Heart right ventricle (tissue), 16 donors: Measurements from ENCODE around the gene CACNA2D4. TPM values are rescaled to one million over a fixed set of nuclear protein-coding genes. Genes with fewer than 3 reads are reported as not detected.
A peak's percentile ranks its signal among the peaks of the same experiment; 100 is the strongest.

Experiments
- ATAC-seq, 8 donors: fragments of 200-7000 bp; cut with Tn5 transposase; one replicate each; pipeline ENCODE4 v1.9.1; 2020; ENCODE audit warnings: mild to moderate bottlenecking in 8 of 8, moderate library complexity in 8 of 8, moderate number of reproducible peaks in 1 of 8
- DNase-seq, 2 donors: peaks; one replicate each; pipeline ENCODE4 v3.0.0-alpha.2; 2020
- H3K27ac ChIP-seq, 10 donors: fragments of 200-600 bp; sonication (generic) in 2 of 10; one replicate each; pipeline versions ENCODE4 v1.5.0 to v1.8.0; 2020 to 2022; ENCODE audit warnings: mild to moderate bottlenecking in 3 of 10
- H3K27me3 ChIP-seq, 7 donors: fragments of 200-600 bp; one replicate each; pipeline ENCODE4 v1.8.0; 2021 to 2022; ENCODE audit warnings: mild to moderate bottlenecking in 2 of 7
- H3K36me3 ChIP-seq, 9 donors: fragments of 200-600 bp; sonication (generic) in 1 of 9; one replicate each; pipeline versions ENCODE4 v1.5.0 to v1.8.0; 2020 to 2022; ENCODE audit warnings: mild to moderate bottlenecking in 2 of 9
- H3K4me1 ChIP-seq, 9 donors: fragments of 200-600 bp; sonication (generic) in 1 of 9; one replicate each; pipeline versions ENCODE4 v1.5.0 to v1.8.0; 2020 to 2022; ENCODE audit warnings: mild to moderate bottlenecking in 4 of 9
- H3K4me3 ChIP-seq, 10 donors: fragments of 200-600 bp; sonication (generic) in 2 of 10; one replicate each; pipeline versions ENCODE4 v1.5.0 to v1.8.0; 2020 to 2022; ENCODE audit warnings: mild to moderate bottlenecking in 7 of 10, moderate library complexity in 2 of 10
- H3K9me3 ChIP-seq, 11 donors: fragments of 200-600 bp in 10 of 11; sonication (generic) in 2 of 11; one replicate each; pipeline versions ENCODE4 v1.5.0 to v1.8.0; 2013 to 2022; ENCODE audit warnings: mild to moderate bottlenecking in 2 of 11, control low read depth in 1 of 11, moderate library complexity in 1 of 11
- WGBS, 2 donors: extraction: QIAGEN DNeasy Blood & Tissue Kit; methylation state at CpG; one replicate each; pipeline ENCODE4 v1.1.7; 2013; ENCODE audit warnings: inconsistent platforms in 1 of 2; 5-methylcytosine and 5-hydroxymethylcytosine counted together
- intact Hi-C, 10 donors: fragments of 100-400 bp; cut with DNase I; formaldehyde crosslinking; loops; one replicate each; pipeline versions ENCODE4 v1.11.1 to v1.14.2; 2022
- polyA plus RNA-seq, 2 donors: library from polyadenylated mRNA; stranded (reverse); fragments of 200-250 nt; gene quantifications; one replicate each; pipeline ENCODE4 v1.2.3, GENCODE V29; 2013
- total RNA-seq, 10 donors: library from RNA; stranded (reverse); fragmentation: NEBNext Ultra II Directional in 3 of 10; extraction: Animal tissue kit (Norgen Biotek cat#: 25700) in 3 of 10; gene quantifications; one replicate each; pipeline versions ENCODE4 v1.2.1 to v1.2.4, GENCODE V29; 2021 to 2023
- TF ChIP-seq, protein P1 (sequence below), 9 donors: fragments of 200-600 bp; sonication (generic) in 2 of 9; IDR thresholded peaks; one replicate each; pipeline versions ENCODE4 v1.5.0 to v1.8.0; 2021 to 2022; ENCODE audit warnings: antibody characterized with exemption in 9 of 9, mild to moderate bottlenecking in 5 of 9, moderate library complexity in 1 of 9
- donor health status: Arrhythmogenic right ventricular cardiomyopathy.
- donor health status: ischemic (EF 13 %, LVEDD 7.1; RV severe dilation, severe dysfunction).
- donor health status: healthy with polysubstance abuse.
- donor health status: DM: no; HTN: yes; CAD: no.
- donor health status: DM: no; HTN: no; CAD: no.
- donor health status: ischemic (EF 25% LVEDD 6.9; RV normal size, moderate dysfunction).
- donor health status: ischemic (EF 25% LVEDD 5.7; RV mildly dilated, moderate dysfunction).
- donor health status: healthy.
- donor health status: DM: yes; HTN: yes; CAD: no.
- donor health status: Ischemic cardiomyopathy.
- donor health status: ischemic (EF 35%, LVEDD 5.7; RV mildly dilated, moderate dysfunction).
- donor health status: nonischemic (EF 11% LVEDD 7.7; RV severe dilation, severe dysfunction).
- donor health status: DM: yes; HTN: yes; CAD: no.
- donor health status: PGD.
- donor health status: ischemic (EF 29% LVEDD 5.4; RV normal size, mild dysfunction).
- donor health status: nonischemic (EF 23%, LVEDD 6.1; RV moderate dilation, normal function).

Gene CACNA2D4
- total and polyA plus RNA-seq, 12 donors = 0.19 to 6.2 (median 0.95) TPM

DNA sequence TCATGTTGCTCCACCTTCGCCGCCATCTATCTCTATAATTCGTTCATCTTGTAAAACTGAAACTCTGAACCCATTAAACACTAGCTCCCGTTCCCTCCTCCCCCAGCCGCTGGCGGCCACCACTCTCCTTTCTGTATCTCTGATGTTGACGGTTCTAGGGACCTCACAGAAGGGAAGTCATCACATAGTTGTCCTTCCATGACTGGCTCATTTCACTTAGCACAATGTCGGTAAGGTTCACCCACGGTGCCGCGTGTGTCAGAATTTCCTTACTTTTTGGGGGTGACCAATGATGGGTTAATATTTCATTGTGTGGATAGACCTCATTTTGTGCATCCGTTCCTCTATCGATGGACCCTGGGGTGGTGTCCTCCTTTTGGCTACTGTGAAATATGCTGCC, 2.0 kb upstream of the CACNA2D4 start:
- peak overlapping the region in 1 of 10 donors; percentile 78 for H3K27ac ChIP-seq
- TF ChIP-seq, protein P1, sequence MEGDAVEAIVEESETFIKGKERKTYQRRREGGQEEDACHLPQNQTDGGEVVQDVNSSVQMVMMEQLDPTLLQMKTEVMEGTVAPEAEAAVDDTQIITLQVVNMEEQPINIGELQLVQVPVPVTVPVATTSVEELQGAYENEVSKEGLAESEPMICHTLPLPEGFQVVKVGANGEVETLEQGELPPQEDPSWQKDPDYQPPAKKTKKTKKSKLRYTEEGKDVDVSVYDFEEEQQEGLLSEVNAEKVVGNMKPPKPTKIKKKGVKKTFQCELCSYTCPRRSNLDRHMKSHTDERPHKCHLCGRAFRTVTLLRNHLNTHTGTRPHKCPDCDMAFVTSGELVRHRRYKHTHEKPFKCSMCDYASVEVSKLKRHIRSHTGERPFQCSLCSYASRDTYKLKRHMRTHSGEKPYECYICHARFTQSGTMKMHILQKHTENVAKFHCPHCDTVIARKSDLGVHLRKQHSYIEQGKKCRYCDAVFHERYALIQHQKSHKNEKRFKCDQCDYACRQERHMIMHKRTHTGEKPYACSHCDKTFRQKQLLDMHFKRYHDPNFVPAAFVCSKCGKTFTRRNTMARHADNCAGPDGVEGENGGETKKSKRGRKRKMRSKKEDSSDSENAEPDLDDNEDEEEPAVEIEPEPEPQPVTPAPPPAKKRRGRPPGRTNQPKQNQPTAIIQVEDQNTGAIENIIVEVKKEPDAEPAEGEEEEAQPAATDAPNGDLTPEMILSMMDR (IDR thresholded peaks at IDR 0.05) = no peak
- no peak for ATAC-seq
- intact Hi-C loops = no loop called here
- peaks cover 6 to 46% (median 21%) of the 10 kb centered on the region in 9 donors for H3K4me1 ChIP-seq
- no peaks in the 10 kb centered on the region for H3K9me3 ChIP-seq
- H3K27me3 ChIP-seq = peaks cover 0 to 13% (median 3%) of the 10 kb centered on the region in 7 donors
- DNase-seq = no peak
- H3K36me3 ChIP-seq = no peaks in the 10 kb centered on the region
- WGBS, 2 donors = 95 to 96% methylated on average over 13 of the region's 13 CpGs
- H3K4me3 ChIP-seq = peak overlapping the region in 1 of 10 donors; percentile 40

DNA sequence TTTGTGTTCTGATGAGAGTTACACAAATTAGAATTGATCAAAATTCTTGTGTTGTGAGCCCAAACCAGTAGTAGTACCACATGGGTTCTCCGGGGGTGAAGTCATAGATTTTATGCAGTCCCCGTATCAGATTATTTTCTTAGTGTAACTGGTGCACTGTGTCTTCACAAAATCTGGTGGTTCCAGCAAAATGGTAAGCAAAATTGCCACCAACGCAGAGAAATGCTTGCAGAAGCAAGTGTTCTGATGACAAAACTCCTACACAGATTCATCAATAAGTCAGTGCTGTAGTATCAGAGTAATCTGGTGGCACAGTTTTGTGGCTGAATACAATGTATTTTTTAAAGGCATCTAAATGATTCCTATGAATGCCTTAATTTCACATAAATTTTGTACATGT, 1.3 kb upstream of the CACNA2D4 start:
- Histone ChIP-seq H3K36me3 (no peaks in the 10 kb centered on the region), H3K4me3 (no peak overlapping the region), H3K27ac (no peak overlapping the region), H3K9me3 (no peaks in the 10 kb centered on the region), H3K27me3 (peaks cover 0 to 9% (median 0%) of the 10 kb centered on the region in 7 donors), H3K4me1 (peaks cover 5 to 39% (median 15%) of the 10 kb centered on the region in 9 donors)
- no peak for ATAC-seq
- TF ChIP-seq, protein P1 (IDR thresholded peaks at IDR 0.05) = no peak
- DNase-seq = no peak
- 94 to 95% methylated on average over 3 of the region's 3 CpGs for WGBS, 2 donors
- intact Hi-C loops = loop anchor here in 1 of 10 donors (5.0 kb wide), 1 partner anchor 92 kb away; no protein-coding TSS in a partner anchor

DNA sequence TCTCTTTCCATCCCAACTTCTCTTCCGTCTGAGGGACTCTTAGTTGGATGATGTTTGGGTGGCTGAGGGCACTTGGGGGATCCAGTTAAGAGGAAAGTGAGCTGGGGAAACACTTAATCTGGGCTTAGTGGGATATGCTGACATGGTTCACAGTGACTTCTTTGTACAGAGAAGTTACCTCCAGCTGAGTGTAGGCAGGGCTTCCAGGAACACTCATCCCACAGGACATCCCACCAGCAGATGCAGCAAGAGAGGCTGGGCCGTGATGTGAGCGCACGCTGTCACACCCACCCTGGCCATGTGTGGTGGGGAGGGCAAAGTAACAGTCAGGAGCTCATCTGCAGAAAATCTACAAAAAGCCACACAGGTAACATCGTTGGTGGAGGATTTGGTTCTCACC, 832 bp upstream of the CACNA2D4 start:
- peaks cover 0 to 9% (median 0%) of the 10 kb centered on the region in 7 donors for H3K27me3 ChIP-seq
- DNase-seq (no peak), ATAC-seq (no peak)
- 89 to 91% methylated on average over 5 of the region's 5 CpGs for WGBS, 2 donors
- H3K4me3 ChIP-seq = peak overlapping the region in 1 of 10 donors; percentile 59
- peak overlapping the region in 1 of 10 donors; percentile 94 for H3K27ac ChIP-seq
- intact Hi-C loops = loop anchor here in 1 of 10 donors (5.0 kb wide), 1 partner anchor 92 kb away; no protein-coding TSS in a partner anchor
- no peaks in the 10 kb centered on the region for H3K36me3 ChIP-seq
- TF ChIP-seq, protein P1 (IDR thresholded peaks at IDR 0.05) = no peak
- H3K4me1 ChIP-seq = peaks cover 5 to 36% (median 15%) of the 10 kb centered on the region in 9 donors
- H3K9me3 ChIP-seq = no peaks in the 10 kb centered on the region

DNA sequence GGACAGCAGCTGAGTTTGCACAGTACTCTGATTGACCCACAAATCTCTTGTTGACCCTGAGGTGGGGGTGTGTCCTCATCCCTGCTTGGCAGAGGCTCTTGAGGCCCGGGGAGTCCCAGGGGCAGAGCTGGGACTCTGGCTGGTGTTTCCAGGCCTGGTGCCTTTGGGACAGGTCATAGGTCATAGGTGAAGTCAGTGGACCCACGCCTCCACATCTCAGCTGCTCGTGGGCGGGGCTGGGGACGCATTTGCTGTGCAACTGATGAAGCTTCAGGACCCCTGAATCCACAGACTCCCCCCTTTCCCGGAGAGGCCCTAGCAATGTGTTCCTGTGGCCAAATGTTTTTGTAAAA, 408 bp upstream of the CACNA2D4 start:
- peak overlapping the region in 5 of 10 donors; percentile 25 to 59 (median 37) for H3K4me3 ChIP-seq
- 77 to 85% methylated on average over 6 of the region's 6 CpGs for WGBS, 2 donors
- intact Hi-C loops = loop anchor here in 1 of 10 donors (5.0 kb wide), 1 partner anchor 92 kb away; no protein-coding TSS in a partner anchor

More for the DNA sequence above, 408 bp upstream of the CACNA2D4 start:
- Histone ChIP-seq H3K36me3 (no peaks in the 10 kb centered on the region), H3K9me3 (no peaks in the 10 kb centered on the region), H3K27me3 (peaks cover 0 to 9% (median 0%) of the 10 kb centered on the region in 7 donors), H3K27ac (peak overlapping the region in 5 of 10 donors; percentile 59 to 94 (median 65)), H3K4me1 (peaks cover 5 to 35% (median 15%) of the 10 kb centered on the region in 9 donors)
- no peak for ATAC-seq
- no peak for DNase-seq
- TF ChIP-seq, protein P1 (IDR thresholded peaks at IDR 0.05) = no peak
